OCI-LY3 (cell line): Measurements from ENCODE around the gene RNF212B.

Source experiments
- EZH2phosphoT487 ChIP-seq: fragments of 200-600 bp; shearing (Covaris generic); IDR thresholded peaks from 2 replicates; pipeline ENCODE4 v1.6.1; 2018; ENCODE audit warnings: antibody characterized with exemption, mixed run types, low read depth
- TF ChIP-seq, protein P1 (sequence below): fragments of 200-600, 300-600 bp; sonication (generic); IDR thresholded peaks from 2 replicates; pipeline ENCODE4 v1.5.1; 2014; ENCODE audit warnings: antibody characterized with exemption, low read length, low read depth

DNA sequence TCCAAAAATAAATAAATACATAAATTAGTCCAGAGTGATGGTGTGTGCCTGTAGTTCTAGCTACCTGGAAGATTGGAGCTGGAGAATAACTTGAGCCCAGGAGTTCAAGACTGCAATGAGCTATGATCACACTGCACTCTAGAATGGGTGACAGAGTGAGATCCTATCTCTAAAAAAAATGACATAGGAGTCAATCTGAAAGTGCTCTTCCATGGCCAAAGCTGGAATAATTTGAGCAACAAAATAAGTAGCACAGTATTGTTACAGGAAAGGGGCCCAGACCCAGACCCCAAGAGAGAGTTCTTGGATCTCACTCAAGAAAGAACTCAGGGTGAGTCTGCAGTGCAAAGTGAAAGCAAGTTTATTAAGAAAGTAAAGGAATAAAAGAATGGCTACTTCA, 29.4 kb upstream of the RNF212B start:
- TF ChIP-seq, protein P1, sequence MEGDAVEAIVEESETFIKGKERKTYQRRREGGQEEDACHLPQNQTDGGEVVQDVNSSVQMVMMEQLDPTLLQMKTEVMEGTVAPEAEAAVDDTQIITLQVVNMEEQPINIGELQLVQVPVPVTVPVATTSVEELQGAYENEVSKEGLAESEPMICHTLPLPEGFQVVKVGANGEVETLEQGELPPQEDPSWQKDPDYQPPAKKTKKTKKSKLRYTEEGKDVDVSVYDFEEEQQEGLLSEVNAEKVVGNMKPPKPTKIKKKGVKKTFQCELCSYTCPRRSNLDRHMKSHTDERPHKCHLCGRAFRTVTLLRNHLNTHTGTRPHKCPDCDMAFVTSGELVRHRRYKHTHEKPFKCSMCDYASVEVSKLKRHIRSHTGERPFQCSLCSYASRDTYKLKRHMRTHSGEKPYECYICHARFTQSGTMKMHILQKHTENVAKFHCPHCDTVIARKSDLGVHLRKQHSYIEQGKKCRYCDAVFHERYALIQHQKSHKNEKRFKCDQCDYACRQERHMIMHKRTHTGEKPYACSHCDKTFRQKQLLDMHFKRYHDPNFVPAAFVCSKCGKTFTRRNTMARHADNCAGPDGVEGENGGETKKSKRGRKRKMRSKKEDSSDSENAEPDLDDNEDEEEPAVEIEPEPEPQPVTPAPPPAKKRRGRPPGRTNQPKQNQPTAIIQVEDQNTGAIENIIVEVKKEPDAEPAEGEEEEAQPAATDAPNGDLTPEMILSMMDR = no peak
- TF ChIP-seq EZH2phosphoT487 = no peak
